PFSK-1 (cell line): ENCODE measurements around the gene CKAP2L.

Experiments
- POLR2AphosphoS5 ChIP-seq: IDR thresholded peaks from 2 replicates; pipeline ENCODE4 v1.6.1; 2012; ENCODE audit warnings: low read depth, mild to moderate bottlenecking, control low read depth, low read length, moderate library complexity
- REST ChIP-seq, 2 experiments: IDR thresholded peaks; 2 replicates each; pipeline versions ENCODE4 v1.6.1 to v1.8.0; 2011 to 2012; ENCODE audit warnings: low read depth in 2 of 2, low read length in 2 of 2, control low read depth in 1 of 2, inconsistent platforms in 1 of 2, mild to moderate bottlenecking in 1 of 2, moderate library complexity in 1 of 2; ENCODE audit not compliant: insufficient read depth in 1 of 2

GRCh38 chr2:112813280-112813966 is 49.0 kb upstream of the CKAP2L start:
- no peak for TF ChIP-seq POLR2AphosphoS5
- no peak for TF ChIP-seq REST (IDR thresholded peaks at IDR 0.05; ENCODE audit: insufficient read depth in 1 of 2, low read depth in 2 of 2, low read length in 2 of 2)
